ENCODE measurements around the gene ADCY4.
A peak's percentile ranks its signal among the peaks of the same experiment; 100 is the strongest.

The ADCY4 gene

DNA sequence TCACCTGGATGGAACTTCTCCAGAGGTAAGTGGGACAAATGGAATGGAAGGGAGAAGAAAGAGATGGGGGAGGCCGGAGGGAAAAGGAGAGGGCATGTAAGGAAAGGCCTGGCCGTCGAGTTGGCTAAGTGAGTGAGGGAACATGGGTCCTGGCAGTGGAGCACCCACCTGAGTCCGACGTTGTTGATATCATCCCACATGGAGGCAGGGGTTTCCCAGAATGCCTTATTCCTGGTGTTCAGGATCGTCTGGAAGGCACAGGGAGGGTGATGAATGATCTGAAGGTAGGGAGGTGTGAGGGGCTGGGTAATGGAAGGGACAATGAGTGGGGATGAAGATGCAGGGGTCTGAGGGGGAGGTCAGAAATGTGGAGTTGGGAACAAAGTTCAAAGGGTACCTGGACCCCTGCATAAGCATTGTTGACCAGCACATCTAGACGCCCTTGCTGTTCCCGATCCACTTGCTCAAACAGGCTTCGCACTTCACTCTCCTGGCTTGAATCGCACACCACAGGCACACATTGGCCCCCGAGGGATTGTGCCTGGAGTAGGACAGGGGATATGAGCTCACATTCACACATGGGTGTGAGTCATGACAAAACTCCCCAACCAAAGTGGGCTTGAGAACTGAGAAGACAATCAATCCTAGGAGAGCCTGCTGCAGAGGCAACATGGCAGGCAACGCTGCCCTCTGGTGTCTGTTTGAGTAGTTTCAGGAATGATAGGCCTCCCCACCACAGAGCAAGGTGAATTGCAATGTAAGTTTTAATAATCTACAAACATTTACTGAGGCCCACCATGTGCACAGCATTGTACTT, 38.3 kb downstream of the ADCY4 start:
- Histone ChIP-seq H3K4me3 (ENCODE audit: severe bottlenecking) (no peak overlapping the region), H3K27ac (ENCODE audit: poor library complexity, severe bottlenecking) (peak overlapping the region; percentile 81), H3K27me3 (ENCODE audit: insufficient read depth, poor library complexity, severe bottlenecking) (no peaks in the 10 kb centered on the region), H3K4me1 (ENCODE audit: insufficient read depth, poor library complexity, severe bottlenecking) (peaks cover 23% of the 10 kb centered on the region), H3K9me3 (ENCODE audit: severe bottlenecking) (no peaks in the 10 kb centered on the region), H3K36me3 (ENCODE audit: low read depth) (peaks cover 79% of the 10 kb centered on the region)
- TF ChIP-seq, protein P1, sequence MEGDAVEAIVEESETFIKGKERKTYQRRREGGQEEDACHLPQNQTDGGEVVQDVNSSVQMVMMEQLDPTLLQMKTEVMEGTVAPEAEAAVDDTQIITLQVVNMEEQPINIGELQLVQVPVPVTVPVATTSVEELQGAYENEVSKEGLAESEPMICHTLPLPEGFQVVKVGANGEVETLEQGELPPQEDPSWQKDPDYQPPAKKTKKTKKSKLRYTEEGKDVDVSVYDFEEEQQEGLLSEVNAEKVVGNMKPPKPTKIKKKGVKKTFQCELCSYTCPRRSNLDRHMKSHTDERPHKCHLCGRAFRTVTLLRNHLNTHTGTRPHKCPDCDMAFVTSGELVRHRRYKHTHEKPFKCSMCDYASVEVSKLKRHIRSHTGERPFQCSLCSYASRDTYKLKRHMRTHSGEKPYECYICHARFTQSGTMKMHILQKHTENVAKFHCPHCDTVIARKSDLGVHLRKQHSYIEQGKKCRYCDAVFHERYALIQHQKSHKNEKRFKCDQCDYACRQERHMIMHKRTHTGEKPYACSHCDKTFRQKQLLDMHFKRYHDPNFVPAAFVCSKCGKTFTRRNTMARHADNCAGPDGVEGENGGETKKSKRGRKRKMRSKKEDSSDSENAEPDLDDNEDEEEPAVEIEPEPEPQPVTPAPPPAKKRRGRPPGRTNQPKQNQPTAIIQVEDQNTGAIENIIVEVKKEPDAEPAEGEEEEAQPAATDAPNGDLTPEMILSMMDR (IDR thresholded peaks at IDR 0.05; ENCODE audit: poor library complexity, severe bottlenecking), result peak; percentile 81
- DNase-seq (ENCODE audit: low spot score) (no peak), ATAC-seq (ENCODE audit: low read depth) (peak; percentile 35)

DNA sequence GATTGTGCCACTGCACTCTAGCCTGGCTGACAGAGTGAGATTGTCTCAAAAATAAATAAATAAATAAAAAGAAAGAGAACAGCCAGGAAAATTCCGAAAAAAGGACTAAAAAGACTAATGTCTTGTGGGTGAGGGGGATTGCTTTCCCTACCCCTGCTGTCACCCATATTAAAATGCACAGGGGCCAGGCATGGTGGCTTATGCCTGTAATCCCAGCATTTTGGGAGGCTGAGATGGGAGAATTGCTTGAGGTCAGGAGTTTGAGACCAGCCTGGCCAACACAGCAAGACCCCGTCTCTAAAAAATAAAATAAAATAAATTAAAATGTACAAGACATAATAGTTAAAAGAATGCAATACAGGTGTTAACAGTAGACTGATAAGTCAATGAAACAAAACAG, 41.3 kb downstream of the ADCY4 start:
- Histone ChIP-seq H3K4me3 (ENCODE audit: severe bottlenecking) (no peak overlapping the region), H3K9me3 (ENCODE audit: severe bottlenecking) (no peaks in the 10 kb centered on the region), H3K27ac (ENCODE audit: poor library complexity, severe bottlenecking) (no peak overlapping the region), H3K27me3 (ENCODE audit: insufficient read depth, poor library complexity, severe bottlenecking) (no peaks in the 10 kb centered on the region), H3K4me1 (ENCODE audit: insufficient read depth, poor library complexity, severe bottlenecking) (peaks cover 20% of the 10 kb centered on the region), H3K36me3 (ENCODE audit: low read depth) (peaks cover 95% of the 10 kb centered on the region)
- no peak for DNase-seq (ENCODE audit: low spot score)
- no peak for ATAC-seq (ENCODE audit: low read depth)
- TF ChIP-seq, protein P1 (IDR thresholded peaks at IDR 0.05; ENCODE audit: poor library complexity, severe bottlenecking), result no peak

DNA sequence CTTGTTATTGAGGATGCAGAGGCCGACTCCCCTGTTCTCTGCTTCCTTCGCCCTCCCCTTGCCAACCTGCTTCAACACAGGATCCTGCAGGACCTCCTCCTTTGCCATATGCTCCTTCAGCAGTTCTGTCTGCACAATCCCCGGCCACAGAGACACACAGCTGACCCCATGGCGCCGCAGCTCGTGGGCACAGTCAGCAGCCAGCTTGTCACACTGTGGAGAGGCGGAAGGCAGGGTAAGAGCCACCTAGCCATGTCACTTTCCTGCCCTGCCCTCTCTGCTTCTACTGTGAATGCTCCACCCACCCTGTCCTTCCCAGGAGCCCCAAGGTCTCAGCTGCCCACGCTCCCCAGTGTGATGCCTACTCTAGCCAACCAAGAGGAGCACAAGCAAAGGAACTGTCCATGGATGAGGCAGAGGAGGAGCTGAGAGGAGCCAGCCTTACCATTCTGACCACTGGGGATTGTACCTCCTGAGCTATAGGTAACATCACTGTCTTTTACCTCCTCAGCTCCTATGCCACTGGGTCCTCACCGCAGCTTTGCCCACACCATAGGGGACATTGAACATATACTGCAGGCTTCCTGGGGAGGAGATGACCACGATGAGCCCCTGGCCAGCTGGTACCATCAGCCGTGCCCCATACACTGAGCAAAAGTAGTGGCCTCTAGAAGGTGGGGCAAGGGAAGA, 42.6 kb downstream of the ADCY4 start:
- TF ChIP-seq, protein P1 (IDR thresholded peaks at IDR 0.05; ENCODE audit: poor library complexity, severe bottlenecking), result no peak
- no peak for ATAC-seq (ENCODE audit: low read depth)

DNA sequence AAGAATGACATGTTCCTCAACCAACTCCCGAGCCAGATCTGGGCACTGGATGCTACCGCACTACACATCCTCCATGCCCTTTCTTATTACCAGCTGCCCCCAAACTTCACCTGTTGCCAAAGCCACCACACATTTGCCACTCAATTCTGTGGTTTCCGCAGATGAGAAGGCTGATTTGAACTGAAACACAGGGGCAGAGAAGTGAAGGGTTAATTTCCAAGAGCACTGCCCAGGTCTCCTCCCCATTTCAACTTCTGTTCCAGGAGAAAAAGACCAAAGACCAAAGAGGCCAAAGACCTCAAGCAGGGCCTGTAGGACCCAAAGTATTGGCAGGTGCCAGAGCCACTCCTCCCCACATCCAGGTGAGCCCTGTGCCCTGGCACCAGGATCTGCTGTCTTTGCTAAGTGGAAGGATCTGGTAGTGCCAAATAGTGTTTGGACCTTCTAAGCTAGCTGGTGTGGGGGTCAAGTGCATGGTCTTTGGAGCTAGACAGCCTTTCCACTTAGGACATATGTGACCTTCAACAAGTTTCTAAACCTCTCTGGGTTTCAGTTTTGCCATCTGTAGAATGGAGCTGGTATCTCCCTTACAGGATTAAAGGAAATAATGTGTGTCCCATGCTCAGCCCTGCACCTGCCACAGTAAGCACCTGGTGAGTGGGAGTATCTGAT, 43.3 kb downstream of the ADCY4 start:
- H3K27ac ChIP-seq (ENCODE audit: poor library complexity, severe bottlenecking), result no peak overlapping the region
- no peaks in the 10 kb centered on the region for H3K9me3 ChIP-seq (ENCODE audit: severe bottlenecking)
- ATAC-seq (ENCODE audit: low read depth), result no peak
- H3K27me3 ChIP-seq (ENCODE audit: insufficient read depth, poor library complexity, severe bottlenecking), result no peaks in the 10 kb centered on the region
- H3K36me3 ChIP-seq (ENCODE audit: low read depth), result peaks cover 76% of the 10 kb centered on the region
- no peak for DNase-seq (ENCODE audit: low spot score)
- H3K4me3 ChIP-seq (ENCODE audit: severe bottlenecking), result no peak overlapping the region
- peaks cover 3% of the 10 kb centered on the region for H3K4me1 ChIP-seq (ENCODE audit: insufficient read depth, poor library complexity, severe bottlenecking)
- TF ChIP-seq, protein P1 (IDR thresholded peaks at IDR 0.05; ENCODE audit: poor library complexity, severe bottlenecking), result no peak

More for the DNA sequence above, 42.6 kb downstream of the ADCY4 start:
- no peaks in the 10 kb centered on the region for H3K27me3 ChIP-seq (ENCODE audit: insufficient read depth, poor library complexity, severe bottlenecking)
- H3K4me1 ChIP-seq (ENCODE audit: insufficient read depth, poor library complexity, severe bottlenecking), result peaks cover 10% of the 10 kb centered on the region
- DNase-seq (ENCODE audit: low spot score), result no peak
- no peak overlapping the region for H3K27ac ChIP-seq (ENCODE audit: poor library complexity, severe bottlenecking)
- H3K4me3 ChIP-seq (ENCODE audit: severe bottlenecking), result no peak overlapping the region
- H3K9me3 ChIP-seq (ENCODE audit: severe bottlenecking), result no peaks in the 10 kb centered on the region
- H3K36me3 ChIP-seq (ENCODE audit: low read depth), result peaks cover 83% of the 10 kb centered on the region
